ENCODE data around the gene SPINK13.
"Not testable (repeated sequence)": the region's sequence is repeated elsewhere in the genome, so short reads cannot be mapped to it uniquely, and the experiment has no call there.

SPINK13 gene

GRCh38 chr5:148238418-148238794 lies 30.2 kb upstream of the SPINK13 start, which contains the start of gene MARCOL:
TSS of gene MARCOL (plus strand) at chr5:148238525. CDS start at chr5:148238598, 73 bp downstream.
- no peak within 1 kb of the TSS for H3K4me3 ChIP-seq (ENCODE audit: low read depth, low read length)
- no peak for TF ChIP-seq CTCF (IDR thresholded peaks at IDR 0.05; ENCODE audit: low read depth, low read length)

- no peak for TF ChIP-seq CTCF (IDR thresholded peaks at IDR 0.05; ENCODE audit: low read depth, low read length)
- no peak overlapping the region for H3K4me3 ChIP-seq (ENCODE audit: low read depth, low read length)
Measured at GRCh38 chr5:148248894-148249293, 19.7 kb upstream of the SPINK13 start.

- TF ChIP-seq CTCF (IDR thresholded peaks at IDR 0.05; ENCODE audit: low read depth, low read length): no peak
- no peak overlapping the region for H3K4me3 ChIP-seq (ENCODE audit: low read depth, low read length)
Measured at GRCh38 chr5:148255456-148255855, 13.1 kb upstream of the SPINK13 start.

- H3K4me3 ChIP-seq (ENCODE audit: low read depth, low read length): no peak overlapping the region
- no peak for TF ChIP-seq CTCF (IDR thresholded peaks at IDR 0.05; ENCODE audit: low read depth, low read length)
Measured at GRCh38 chr5:148259288-148259687, 9.3 kb upstream of the SPINK13 start.

GRCh38 chr5:148261221-148261620 lies 7.4 kb upstream of the SPINK13 start:
- H3K4me3 ChIP-seq (ENCODE audit: low read depth, low read length): no peak overlapping the region
- TF ChIP-seq CTCF (IDR thresholded peaks at IDR 0.05; ENCODE audit: low read depth, low read length): no peak

GRCh38 chr5:148267962-148268361 lies 632 bp upstream of the SPINK13 start:
- no peak for TF ChIP-seq CTCF (IDR thresholded peaks at IDR 0.05; ENCODE audit: low read depth, low read length)
- H3K4me3 ChIP-seq (ENCODE audit: low read depth, low read length): no peak overlapping the region

GRCh38 chr5:148275129-148275528 lies 6.5 kb downstream of the SPINK13 start:
- H3K4me3 ChIP-seq (ENCODE audit: low read depth, low read length): not testable (repeated sequence)

DNA sequence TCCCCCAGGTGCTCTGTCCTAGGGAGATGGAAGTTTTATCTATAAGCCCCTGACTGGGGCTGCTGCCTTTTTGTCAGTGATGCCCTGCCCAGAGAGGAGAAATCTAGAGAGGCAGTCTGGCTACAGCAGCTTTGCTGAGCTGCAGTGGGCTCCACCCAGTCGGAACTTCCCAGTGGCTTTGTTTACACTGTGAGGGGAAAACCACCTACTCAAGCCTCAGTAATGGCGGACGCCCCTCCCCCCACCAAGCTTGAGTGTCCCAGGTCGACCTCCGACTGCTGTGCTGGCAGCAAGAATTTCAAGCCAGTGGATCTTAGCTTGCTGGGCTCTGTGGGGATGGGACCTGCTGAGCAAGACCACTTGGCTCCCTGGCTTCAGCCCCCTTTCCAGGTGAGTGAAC lies 12.3 kb downstream of the SPINK13 start:
- not testable (repeated sequence) for H3K4me3 ChIP-seq (ENCODE audit: low read depth, low read length)

DNA sequence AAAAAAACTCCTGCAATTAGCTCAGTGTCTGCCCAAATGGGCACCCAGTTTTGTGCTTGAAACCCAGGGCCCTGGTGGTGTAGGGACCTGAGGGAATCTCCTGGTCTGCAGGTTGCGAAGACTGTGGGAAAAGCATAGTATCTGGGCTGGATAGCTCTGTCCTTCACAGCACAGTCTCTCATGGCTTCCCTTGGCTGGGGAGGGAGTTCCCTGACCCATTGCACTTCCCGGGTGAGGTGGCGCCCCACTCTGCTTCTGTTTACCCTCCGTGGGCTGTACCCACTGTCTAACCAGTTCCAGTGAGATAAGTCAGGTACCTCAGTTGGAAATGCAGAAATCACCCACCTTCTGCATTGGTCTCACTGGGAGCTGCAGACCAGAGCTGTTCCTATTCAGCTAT lies 12.7 kb downstream of the SPINK13 start:
- not testable (repeated sequence) for H3K4me3 ChIP-seq (ENCODE audit: low read depth, low read length)
